SK-N-SH treated with all-trans-retinoic acid at 6 μM for 48 hours (cell line): ENCODE measurements around the gene BIRC2.

Source experiments
- ATAC-seq: fragments of 200-7000 bp; cut with Tn5 transposase; 3 replicates; pipeline ENCODE4 v1.9.1; 2020; ENCODE audit warnings: mild to moderate bottlenecking, moderate library complexity
- BACH2 ChIP-seq: fragments of 250-450 bp; sonication (Bioruptor Pico); IDR thresholded peaks from 2 replicates; pipeline ENCODE4 v1.9.0; 2021; ENCODE audit warnings: mild to moderate bottlenecking, borderline replicate concordance
- CREB5 ChIP-seq: fragments of 250-450 bp; sonication (Bioruptor Pico); IDR thresholded peaks from 2 replicates; pipeline ENCODE4 v1.5.1; 2020; ENCODE audit warnings: low read depth, mild to moderate bottlenecking, moderate library complexity
- CSDC2 ChIP-seq: fragments of 250-450 bp; sonication (Bioruptor Pico); IDR thresholded peaks from 2 replicates; pipeline ENCODE4 v1.5.0; 2020; ENCODE audit warnings: mild to moderate bottlenecking, moderate library complexity
- CSRNP3 ChIP-seq: fragments of 250-450 bp; sonication (Bioruptor Pico); IDR thresholded peaks from 2 replicates; pipeline ENCODE4 v1.5.1; 2021; ENCODE audit warnings: mild to moderate bottlenecking, moderate library complexity
- ESRRG ChIP-seq: fragments of 250-450 bp; sonication (Bioruptor Pico); IDR thresholded peaks from 2 replicates; pipeline ENCODE4 v1.6.1; 2021; ENCODE audit warnings: mild to moderate bottlenecking
- GLIS3 ChIP-seq: fragments of 250-450 bp; sonication (Bioruptor Pico); IDR thresholded peaks from 2 replicates; pipeline ENCODE4 v1.5.0; 2020; ENCODE audit warnings: mild to moderate bottlenecking, moderate library complexity
- ISL1 ChIP-seq: fragments of 250-450 bp; sonication (Bioruptor Pico); IDR thresholded peaks from 2 replicates; pipeline ENCODE4 v2.1.2; 2022; ENCODE audit warnings: mild to moderate bottlenecking, moderate library complexity
- OSR1 ChIP-seq: fragments of 250-450 bp; sonication (Bioruptor Pico); IDR thresholded peaks from 2 replicates; pipeline ENCODE4 v1.8.0; 2022; ENCODE audit warnings: moderate library complexity, mild to moderate bottlenecking, inconsistent platforms
- PATZ1 ChIP-seq: fragments of 250-450 bp; sonication (Bioruptor Pico); IDR thresholded peaks from 2 replicates; pipeline ENCODE4 v1.8.0; 2020; ENCODE audit warnings: mild to moderate bottlenecking, moderate library complexity, borderline replicate concordance
- POU6F1 ChIP-seq: fragments of 250-450 bp; sonication (Bioruptor Pico); IDR thresholded peaks from 2 replicates; pipeline ENCODE4 v1.8.0; 2021; ENCODE audit warnings: low read depth, mild to moderate bottlenecking, moderate library complexity, borderline replicate concordance
- PPARA ChIP-seq: fragments of 250-450 bp; sonication (Bioruptor Pico); IDR thresholded peaks from 2 replicates; pipeline ENCODE4 v1.5.0; 2020; ENCODE audit warnings: mild to moderate bottlenecking, borderline replicate concordance
- RARB ChIP-seq: fragments of 250-450 bp; sonication (Bioruptor Pico); IDR thresholded peaks from 2 replicates; pipeline ENCODE4 v1.8.0; 2021; ENCODE audit warnings: mild to moderate bottlenecking, moderate library complexity
- SNAI2 ChIP-seq: fragments of 250-450 bp; sonication (Bioruptor Pico); IDR thresholded peaks from 2 replicates; pipeline ENCODE4 v1.5.0; 2020; ENCODE audit warnings: mild to moderate bottlenecking, moderate library complexity
- TCF4 ChIP-seq: fragments of 250-450 bp; sonication (Bioruptor Pico); IDR thresholded peaks from 2 replicates; pipeline ENCODE4 v1.8.0; 2021; ENCODE audit warnings: mild to moderate bottlenecking, moderate library complexity, borderline replicate concordance
- TSHZ2 ChIP-seq: fragments of 250-450 bp; sonication (Bioruptor Pico); IDR thresholded peaks from 2 replicates; pipeline ENCODE4 v1.5.0; 2020; ENCODE audit warnings: mild to moderate bottlenecking, moderate library complexity
- ZC3H10 ChIP-seq: fragments of 250-450 bp; sonication (Bioruptor Pico); IDR thresholded peaks from 2 replicates; pipeline ENCODE4 v1.5.1; 2021; ENCODE audit warnings: mild to moderate bottlenecking, moderate library complexity
- ZFP3 ChIP-seq: fragments of 250-450 bp; sonication (Bioruptor Pico); IDR thresholded peaks from 2 replicates; pipeline ENCODE4 v1.5.0; 2020; ENCODE audit warnings: mild to moderate bottlenecking, moderate library complexity
- ZFP30 ChIP-seq: fragments of 450-650 bp; formaldehyde crosslinking; IDR thresholded peaks from 2 replicates; pipeline ENCODE4 v1.5.0; 2022; ENCODE audit warnings: mild to moderate bottlenecking, moderate library complexity
- ZNF565 ChIP-seq: fragments of 450-650 bp; formaldehyde crosslinking; conservative IDR thresholded peaks from 2 replicates; pipeline ENCODE4 v1.5.0; 2020; ENCODE audit warnings: low read depth, mild to moderate bottlenecking, moderate library complexity
- ZNF8 ChIP-seq: fragments of 450-650 bp; formaldehyde crosslinking; IDR thresholded peaks from 2 replicates; pipeline ENCODE4 v1.5.0; 2020; ENCODE audit warnings: mild to moderate bottlenecking, moderate library complexity

The BIRC2 gene

GRCh38 chr11:102304686-102305085 is 42.3 kb upstream of the BIRC2 start:
- no peak for TF ChIP-seq ESRRG (CRISPR knock-in tag)
- TF ChIP-seq BACH2: no peak
- no peak for TF ChIP-seq ZC3H10
- TF ChIP-seq ZNF8: no peak
- TF ChIP-seq PATZ1 (CRISPR knock-in tag): no peak
- no peak for TF ChIP-seq SNAI2
- no peak for TF ChIP-seq GLIS3 (CRISPR knock-in tag)
- no peak for ATAC-seq

- no peak for TF ChIP-seq POU6F1 (CRISPR knock-in tag)
- TF ChIP-seq ZNF565: no peak
- TF ChIP-seq ZFP30 (CRISPR knock-in tag): no peak
- TF ChIP-seq OSR1 (CRISPR knock-in tag): no peak
- TF ChIP-seq PPARA (CRISPR knock-in tag): no peak
- no peak for TF ChIP-seq SNAI2
- no peak for TF ChIP-seq BACH2
- TF ChIP-seq CREB5 (CRISPR knock-in tag): no peak
- no peak for TF ChIP-seq CSRNP3
- no peak for TF ChIP-seq ZFP3 (CRISPR knock-in tag)
- ATAC-seq: no peak; the same call in 2 of the 3 replicates
Observed at GRCh38 chr11:102305352-102306047, 41.5 kb upstream of the BIRC2 start.

GRCh38 chr11:102306048-102306597 is 40.9 kb upstream of the BIRC2 start:
- ATAC-seq: peak; percentile 87
- TF ChIP-seq TSHZ2: no peak
- TF ChIP-seq ISL1 (CRISPR knock-in tag): 0 out of 2 replicates have a peak, but pooled peaks have one; percentile 12
- TF ChIP-seq, all 23 proteins: peak for 1

- TF ChIP-seq CSDC2 (CRISPR knock-in tag): no peak
- TF ChIP-seq RARB (CRISPR knock-in tag): no peak
- no peak for TF ChIP-seq TSHZ2
- no peak for TF ChIP-seq ZFP3 (CRISPR knock-in tag)
- no peak for TF ChIP-seq ZNF8
- TF ChIP-seq TCF4: no peak
- no peak for ATAC-seq
Observed at GRCh38 chr11:102306817-102307726, 39.9 kb upstream of the BIRC2 start.
